Femur (tissue), 1 donor: ENCODE measurements around the gene FOSB.
A peak's percentile ranks its signal among the peaks of the same experiment; 100 is the strongest.
"Not testable (repeated sequence)": the region's sequence is repeated elsewhere in the genome, so short reads cannot be mapped to it uniquely, and the experiment has no call there.

Source experiments
- DNase-seq: peaks from one replicate; pipeline ENCODE4 v3.0.0-alpha.2; 2017

FOSB gene

GRCh38 chr19:45506989-45507871 is 39.4 kb downstream of the FOSB start, which contains the start of gene VASP:
TSS of gene VASP (plus strand) at chr19:45507479. CDS start at chr19:45507772, 293 bp downstream.
- DNase-seq, result peak; percentile 91

- DNase-seq, result peak; percentile 64
Observed at GRCh38 chr19:45507872-45508416, 40.1 kb downstream of the FOSB start.

- peak; percentile 70 for DNase-seq
Observed at GRCh38 chr19:45508417-45508860, 40.6 kb downstream of the FOSB start.

- peak; percentile 78 for DNase-seq
Observed at GRCh38 chr19:45508861-45509691, 41.3 kb downstream of the FOSB start.

GRCh38 chr19:45509692-45510015 is 41.9 kb downstream of the FOSB start:
- DNase-seq, result no peak

- not testable (repeated sequence) for DNase-seq
Observed at GRCh38 chr19:45510352-45510751, 42.6 kb downstream of the FOSB start.

GRCh38 chr19:45511074-45511473 is 43.3 kb downstream of the FOSB start:
- DNase-seq, result no peak

- DNase-seq, result no peak
Observed at GRCh38 chr19:45512881-45513483, 45.2 kb downstream of the FOSB start.

- DNase-seq, result peak; percentile 26
Observed at GRCh38 chr19:45514376-45515051, 46.7 kb downstream of the FOSB start.

- DNase-seq, result peak; percentile 69
Observed at GRCh38 chr19:45515081-45515624, 47.4 kb downstream of the FOSB start.

- DNase-seq, result no peak
Observed at GRCh38 chr19:45515807-45516401, 48.1 kb downstream of the FOSB start.

GRCh38 chr19:45517238-45517637 is 49.4 kb downstream of the FOSB start:
- no peak for DNase-seq

- no peak for DNase-seq
Observed at GRCh38 chr19:45517641-45518468, 50.1 kb downstream of the FOSB start.

- DNase-seq, result no peak
Observed at GRCh38 chr19:45518469-45518826, 50.7 kb downstream of the FOSB start.

GRCh38 chr19:45522010-45522941 is 54.5 kb downstream of the FOSB start:
- DNase-seq, result no peak

- DNase-seq, result peak; percentile 90
Observed at GRCh38 chr19:45523642-45524256, 56.0 kb downstream of the FOSB start.

- no peak for DNase-seq
Observed at GRCh38 chr19:45524575-45525129, 56.9 kb downstream of the FOSB start.
